DMS53 (cell line): ENCODE results near the gene CEP170.

Experiments used
- DNase-seq: peaks from one replicate; lab custom pipeline; 2025; lab: John Stamatoyannopoulos, UW

CEP170 gene

DNA sequence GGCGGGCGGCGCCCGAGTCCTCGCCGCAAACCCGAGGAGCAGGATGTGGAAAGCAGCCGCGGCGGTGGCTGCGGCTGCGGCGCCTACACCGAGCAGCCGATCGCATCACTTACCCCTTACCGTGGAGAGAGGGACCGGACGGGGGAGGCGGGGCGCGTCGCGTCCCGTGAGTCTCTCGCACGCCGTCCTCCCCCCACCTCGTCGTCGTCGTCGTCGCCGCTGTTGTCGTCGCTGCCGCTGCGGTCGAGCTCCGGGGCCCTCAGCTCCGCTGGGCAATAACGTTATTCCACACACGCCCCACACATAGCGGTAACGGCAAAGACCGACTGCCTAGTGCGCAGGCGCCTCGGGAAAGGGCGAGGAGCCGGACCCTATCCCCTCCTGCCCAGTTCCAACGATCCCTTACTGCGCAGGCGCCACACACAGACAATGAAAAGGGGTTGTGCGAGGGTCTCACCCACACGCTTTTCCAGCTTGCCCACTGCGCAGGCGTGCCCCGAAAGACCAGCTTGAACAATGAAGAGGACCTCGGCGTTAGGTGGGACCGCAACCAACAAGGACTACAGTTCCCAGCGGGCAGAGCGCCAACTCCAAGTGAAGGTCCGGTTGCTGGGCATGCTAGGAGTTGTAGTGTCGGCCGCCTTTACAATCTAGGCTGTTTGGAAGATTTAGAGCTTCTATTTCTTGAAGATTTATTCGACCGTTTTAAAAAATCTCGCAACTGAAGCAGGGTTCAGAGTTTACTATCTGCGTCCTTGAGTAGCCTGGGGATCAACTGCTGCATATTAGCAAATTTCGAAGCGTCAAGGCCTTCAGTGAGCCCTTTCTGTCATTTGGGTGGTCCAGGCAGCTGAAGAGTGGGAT lies at the start of gene CEP170:
TSS of gene CEP170 (minus strand) at position 355 of the 864 bp plus-strand sequence. CDS start 30,001 bp downstream, outside the sequence.
- peak; percentile 98 for DNase-seq

DNA sequence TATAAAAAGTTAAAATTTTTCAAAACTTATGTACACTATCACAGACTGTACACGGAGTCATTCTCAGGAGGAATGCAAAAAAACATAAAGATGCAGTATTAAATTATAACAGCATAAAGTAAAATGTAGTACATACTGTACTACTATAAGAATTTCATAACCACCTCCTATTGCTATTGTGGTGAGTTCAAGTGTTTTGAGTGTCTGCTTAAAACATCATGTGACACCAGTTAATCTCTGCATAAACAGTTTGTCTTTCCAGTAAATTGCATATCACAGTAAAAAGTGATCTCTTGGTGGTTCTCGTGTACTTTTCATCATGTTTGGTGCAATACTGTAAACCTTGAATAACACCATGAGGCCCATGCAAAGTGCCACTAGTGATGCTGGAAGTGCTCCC lies 46.0 kb upstream of the CEP170 start:
- DNase-seq: peak; percentile 66

- DNase-seq: no peak
Measured at GRCh38 chr1:243299069-243299468, 44.0 kb upstream of the CEP170 start.

GRCh38 chr1:243294723-243295121 lies 39.6 kb upstream of the CEP170 start:
- no peak for DNase-seq

DNA sequence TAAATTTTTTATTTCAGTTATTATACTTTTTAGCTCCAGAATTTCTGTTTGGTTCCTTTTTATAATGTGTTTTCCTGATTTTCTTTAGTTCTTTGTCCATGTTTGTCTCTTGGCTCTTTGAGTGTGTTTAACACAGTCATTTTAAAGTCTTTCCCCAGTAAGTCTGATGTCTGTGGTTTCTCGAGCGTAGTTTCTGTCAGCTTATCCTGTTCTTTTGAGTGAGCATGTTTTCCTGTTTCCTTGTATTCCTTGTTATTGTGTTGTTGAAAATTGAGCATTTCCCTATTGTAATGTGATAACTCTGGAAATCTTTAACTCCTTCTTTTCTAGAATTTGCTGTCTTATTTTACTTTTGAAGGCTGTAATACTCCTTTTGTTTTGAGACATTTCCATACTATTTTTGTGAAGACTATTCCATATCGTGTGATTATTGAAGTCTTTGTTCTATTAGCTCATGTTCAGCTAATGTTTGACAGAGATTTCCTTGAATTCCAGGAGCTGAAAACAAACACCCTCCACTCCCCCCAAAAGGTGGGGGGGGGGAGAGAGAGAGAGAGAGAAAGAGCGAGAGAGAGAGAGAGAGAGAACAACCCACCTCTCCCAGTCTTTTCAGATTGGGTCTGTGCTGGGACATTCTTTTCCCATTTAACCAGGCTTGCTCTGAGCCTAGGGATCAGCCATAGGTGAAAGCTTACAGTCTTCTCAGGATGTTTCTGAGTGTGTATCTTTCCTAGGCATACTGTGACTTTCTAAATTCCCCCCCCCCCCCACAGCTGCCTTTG lies 39.1 kb upstream of the CEP170 start:
- DNase-seq: no peak

DNA sequence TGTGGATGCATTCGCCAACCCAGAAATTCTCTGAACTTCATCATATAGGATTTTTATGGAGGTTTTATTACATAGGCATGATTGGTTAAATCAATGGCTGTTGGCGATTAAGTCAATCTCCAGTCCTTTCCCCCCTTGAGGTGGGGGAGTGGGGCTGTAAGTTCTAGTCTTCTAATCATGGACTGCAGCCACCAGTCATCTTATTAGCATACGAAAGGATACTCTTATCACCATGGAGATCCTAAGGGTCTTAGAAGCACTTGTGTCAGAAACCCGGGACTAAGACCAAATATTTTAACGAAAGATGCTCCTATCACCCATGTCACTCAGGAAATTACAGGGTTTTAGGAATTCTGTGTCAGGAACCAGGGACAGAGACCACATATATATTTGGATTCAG lies 37.0 kb upstream of the CEP170 start:
- DNase-seq: no peak

DNA sequence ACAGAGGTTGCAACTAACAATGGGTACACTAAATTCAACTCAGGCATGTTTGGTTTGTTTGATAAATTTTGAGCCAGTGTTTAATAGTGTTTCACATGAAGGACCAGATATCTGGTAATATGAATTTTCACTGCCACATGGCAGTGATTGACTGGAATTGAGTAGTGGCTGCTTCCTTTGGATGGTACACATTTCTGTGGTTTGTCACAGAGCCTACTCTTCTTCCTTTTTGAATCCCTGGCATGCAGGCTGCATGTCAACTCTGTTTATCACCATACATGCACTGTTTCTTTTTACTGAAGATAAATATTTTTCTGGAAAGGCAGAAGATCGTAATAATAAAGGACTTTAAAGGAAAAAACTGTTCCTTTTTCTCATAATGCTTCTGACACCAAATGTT lies 36.2 kb upstream of the CEP170 start:
- DNase-seq: no peak

- DNase-seq: no peak
Measured at GRCh38 chr1:243288062-243288461, 33.0 kb upstream of the CEP170 start.

GRCh38 chr1:243287652-243288051 lies 32.6 kb upstream of the CEP170 start:
- DNase-seq: no peak

DNA sequence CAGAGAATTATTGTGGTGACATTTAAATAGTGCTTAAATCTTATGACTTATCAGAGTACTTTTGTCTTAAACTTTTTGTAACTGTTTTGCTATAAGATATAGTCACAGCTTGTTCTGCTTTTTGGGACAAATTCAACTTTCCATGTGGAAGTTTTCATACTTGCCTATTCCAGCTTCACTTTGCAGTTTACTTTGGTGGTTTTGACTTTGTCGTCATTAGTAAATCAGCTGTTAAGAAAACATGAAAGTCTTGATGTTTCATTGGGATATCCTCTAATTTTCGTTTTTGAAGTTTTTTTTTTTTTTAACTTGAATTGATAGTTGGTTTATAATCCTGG lies 32.0 kb upstream of the CEP170 start:
- no peak for DNase-seq

DNA sequence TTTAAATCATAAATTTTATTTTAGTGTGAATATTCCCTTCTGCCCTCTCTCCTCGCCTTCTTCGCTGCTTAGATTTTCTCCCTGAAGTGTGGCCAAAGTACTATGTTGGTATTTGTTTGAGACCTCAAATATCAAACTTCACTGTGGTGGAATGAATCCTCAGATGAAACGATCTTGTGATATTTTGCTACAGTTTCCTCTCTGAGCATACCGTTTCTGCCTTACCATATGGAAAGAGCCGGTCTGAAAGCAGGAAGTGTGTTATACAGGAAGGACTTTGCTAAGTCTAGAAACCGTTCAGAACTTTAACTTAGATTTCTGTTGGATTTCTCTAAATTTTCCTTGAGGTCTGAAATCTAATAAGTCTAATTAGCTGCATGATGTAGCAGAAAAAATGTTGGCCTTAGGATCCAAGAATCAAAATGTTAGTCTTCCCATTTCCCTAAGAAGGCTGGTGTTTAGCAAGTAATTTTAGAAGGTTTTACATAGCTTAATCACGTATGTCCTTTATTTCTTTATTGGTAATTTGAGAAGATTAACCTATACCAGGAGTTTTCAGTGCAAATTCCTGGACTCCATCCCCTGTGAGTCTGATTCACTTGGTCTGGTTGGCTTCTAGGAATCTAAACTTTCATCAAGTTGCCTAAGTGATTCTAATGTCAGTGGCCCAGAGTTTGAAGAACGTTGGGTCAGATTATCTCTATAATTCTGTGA lies 31.5 kb upstream of the CEP170 start:
- DNase-seq: no peak

GRCh38 chr1:243281672-243282071 lies 26.6 kb upstream of the CEP170 start:
- no peak for DNase-seq

DNA sequence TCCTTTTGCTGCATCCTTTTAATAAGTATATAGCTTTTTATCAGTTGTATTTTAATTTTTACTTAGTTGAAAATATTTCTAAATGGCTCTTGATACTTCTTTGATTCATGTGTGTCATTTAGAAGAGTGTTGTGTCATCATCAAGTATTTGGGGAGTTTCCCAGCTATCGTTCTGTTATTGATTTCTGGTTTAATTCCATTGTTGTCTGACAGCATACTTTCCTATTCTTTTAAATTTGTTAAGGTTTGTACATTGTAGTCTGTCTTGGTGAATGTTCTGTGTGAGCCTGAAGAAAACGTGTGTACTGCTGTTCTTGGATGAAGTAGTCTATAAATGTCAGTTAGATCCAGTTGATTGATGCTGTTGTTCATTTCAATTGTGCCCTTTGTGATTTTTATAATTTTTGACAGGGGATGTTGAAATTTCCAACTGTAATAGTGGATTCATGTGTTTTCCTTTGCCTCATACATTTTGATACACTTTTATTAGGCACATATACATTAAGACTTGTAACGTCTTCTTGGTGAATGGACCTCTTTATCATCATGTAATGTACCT lies 25.6 kb upstream of the CEP170 start:
- no peak for DNase-seq

DNA sequence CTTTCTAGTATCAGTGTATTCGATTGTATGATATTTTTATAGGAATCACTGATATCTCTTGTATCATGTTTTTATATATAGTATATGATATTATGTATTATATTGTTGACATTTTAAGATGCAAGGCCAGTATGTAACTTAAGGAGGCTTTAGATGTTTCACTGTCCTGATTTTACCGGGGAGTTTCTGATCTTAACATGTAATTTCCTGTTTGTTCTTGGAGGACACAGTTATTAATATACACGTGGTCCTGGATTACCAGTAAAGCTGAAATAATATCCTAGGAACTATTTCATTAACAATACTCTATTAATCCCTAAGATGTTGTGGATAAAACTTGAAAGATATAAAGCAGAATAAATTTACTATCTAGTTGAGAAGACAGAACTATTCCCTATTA lies 20.2 kb upstream of the CEP170 start:
- DNase-seq: no peak

DNA sequence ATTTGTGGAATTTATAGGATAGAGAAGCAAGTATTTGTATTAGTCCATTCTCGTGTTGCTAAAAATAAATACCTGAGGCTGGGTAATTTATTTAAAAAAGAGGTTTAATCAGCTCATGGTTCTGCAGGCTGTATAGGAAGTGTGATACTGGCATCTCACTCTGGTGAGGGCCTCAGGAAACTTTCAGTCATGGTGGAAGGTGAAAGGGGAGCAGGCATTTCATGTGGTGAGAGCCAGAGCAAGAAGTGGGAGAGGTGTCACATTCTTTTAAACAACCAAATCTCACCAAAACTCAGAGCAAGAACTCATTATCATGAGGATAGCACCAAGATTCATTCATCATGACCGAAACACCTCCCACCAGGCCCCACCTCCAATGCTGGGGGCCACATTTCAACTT lies 18.9 kb upstream of the CEP170 start:
- no peak for DNase-seq

GRCh38 chr1:243273506-243273905 lies 18.4 kb upstream of the CEP170 start:
- no peak for DNase-seq

- DNase-seq: no peak
Measured at GRCh38 chr1:243272401-243272800, 17.3 kb upstream of the CEP170 start.

DNA sequence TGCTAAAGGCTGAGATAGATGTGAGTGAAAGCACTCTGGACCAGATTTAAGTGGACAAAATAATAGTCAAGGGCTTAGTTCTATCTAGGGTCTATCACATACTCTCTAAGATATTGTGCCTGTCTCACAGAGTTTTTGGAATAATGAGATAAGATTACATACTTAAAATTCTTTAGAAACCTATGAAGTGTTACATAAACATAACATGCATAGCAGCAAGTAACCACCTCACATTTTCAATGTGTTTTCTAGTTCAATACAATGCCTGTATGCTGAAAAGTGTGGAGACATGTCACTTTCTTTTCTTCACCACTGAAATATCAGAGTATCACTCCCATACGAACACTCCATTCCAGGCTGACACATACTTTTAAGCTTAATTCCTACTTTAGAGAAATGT lies 16.9 kb upstream of the CEP170 start:
- no peak for DNase-seq

GRCh38 chr1:243270097-243270864 lies 15.2 kb upstream of the CEP170 start:
- no peak for DNase-seq

DNA sequence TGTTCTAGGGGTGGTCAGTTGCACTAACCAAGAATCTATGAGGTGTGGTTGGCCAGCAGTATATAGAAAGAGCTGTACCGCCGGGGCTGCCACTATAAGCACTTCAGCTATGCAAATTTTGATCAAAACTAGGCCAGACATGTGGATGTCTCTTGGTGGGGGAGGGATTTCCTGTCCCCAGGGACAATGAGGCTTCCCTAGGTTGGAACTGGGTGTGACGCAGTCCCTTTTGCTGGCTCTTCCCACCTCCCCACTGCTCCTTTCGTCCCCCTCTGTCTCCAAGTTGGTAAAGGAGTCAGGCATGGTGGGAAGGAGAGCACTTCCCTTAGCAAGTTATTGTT lies 14.3 kb upstream of the CEP170 start:
- DNase-seq: no peak

DNA sequence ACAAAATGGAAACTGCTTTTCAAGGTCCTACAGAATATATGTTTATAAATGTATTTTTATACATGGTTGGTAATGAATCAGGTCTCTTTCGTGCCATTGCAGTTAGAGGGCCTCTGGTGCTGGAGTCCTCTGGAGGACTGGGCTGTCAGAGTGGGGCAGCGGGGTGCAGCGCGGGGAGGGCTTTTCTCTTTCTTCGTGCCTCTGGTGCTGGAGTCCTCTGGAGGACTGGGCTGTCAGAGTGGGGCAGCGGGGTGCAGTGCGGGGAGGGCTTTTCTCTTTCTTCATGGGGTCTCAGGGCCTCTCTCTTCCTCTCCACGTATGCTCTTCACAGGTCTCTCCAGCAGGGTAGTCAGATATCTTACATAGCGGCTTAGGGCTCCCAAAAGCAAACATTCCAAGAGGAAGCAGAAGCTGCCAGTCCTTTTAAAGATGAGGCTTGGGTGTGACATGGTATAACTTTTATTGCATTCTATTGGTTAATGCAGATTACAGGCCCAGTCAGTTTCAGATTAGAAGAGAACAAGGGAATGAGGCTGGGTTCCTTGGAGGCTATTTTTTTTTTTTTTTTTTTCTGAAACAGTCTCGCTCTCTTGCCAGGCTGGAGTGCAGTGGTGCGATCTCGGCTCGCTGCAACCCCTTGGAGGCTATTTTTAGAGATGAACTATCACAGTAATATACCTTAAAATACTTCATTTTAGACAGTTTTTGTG lies 13.8 kb upstream of the CEP170 start:
- DNase-seq: no peak
